ENCODE data around the gene INPP5A.
A peak's percentile ranks its signal among the peaks of the same experiment; 100 is the strongest.
"Not testable (repeated sequence)": the region's sequence is repeated elsewhere in the genome, so short reads cannot be mapped to it uniquely, and the experiment has no call there.

Gene INPP5A

DNA sequence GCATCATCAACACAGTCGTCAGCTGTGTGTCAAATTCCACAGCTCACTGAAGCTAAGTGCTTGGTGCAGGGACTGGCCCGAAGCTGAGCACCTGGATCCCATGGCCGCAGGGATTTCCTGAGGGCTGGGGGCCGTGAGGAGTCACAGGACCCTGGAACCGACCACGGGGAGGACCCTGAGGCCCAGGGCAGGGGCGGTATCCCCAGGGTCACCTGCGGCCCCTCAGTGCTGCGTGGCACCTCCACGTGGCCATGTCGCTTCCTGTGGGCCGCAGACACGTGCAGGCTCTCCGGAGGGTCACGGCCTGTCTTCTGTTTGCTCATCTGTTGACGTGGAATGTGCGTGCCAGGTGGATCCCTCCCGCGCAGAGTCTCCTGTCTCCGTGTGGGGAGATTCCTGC lies 194.9 kb downstream of the INPP5A start:
- DNase-seq = no peak

DNA sequence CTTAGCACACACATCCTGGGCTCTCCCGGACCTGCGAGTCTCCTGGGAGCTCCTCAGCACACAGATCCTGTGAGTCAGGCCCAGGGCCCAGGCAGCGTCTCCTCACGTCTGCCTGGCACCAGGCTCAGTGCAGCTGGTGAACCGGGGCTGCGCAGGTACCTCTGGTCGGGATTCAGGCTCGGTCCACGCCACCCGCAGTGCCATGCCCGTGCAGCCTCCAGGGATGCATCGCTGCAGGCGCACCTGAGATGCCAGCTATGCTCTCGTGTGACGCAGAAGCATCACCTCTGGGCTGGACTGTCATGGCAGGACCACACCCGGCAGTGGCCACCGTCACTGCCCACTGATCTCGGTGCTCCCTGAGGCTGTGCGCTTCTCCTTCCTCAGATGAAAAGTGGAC lies 196.3 kb downstream of the INPP5A start:
- no peak for DNase-seq

DNA sequence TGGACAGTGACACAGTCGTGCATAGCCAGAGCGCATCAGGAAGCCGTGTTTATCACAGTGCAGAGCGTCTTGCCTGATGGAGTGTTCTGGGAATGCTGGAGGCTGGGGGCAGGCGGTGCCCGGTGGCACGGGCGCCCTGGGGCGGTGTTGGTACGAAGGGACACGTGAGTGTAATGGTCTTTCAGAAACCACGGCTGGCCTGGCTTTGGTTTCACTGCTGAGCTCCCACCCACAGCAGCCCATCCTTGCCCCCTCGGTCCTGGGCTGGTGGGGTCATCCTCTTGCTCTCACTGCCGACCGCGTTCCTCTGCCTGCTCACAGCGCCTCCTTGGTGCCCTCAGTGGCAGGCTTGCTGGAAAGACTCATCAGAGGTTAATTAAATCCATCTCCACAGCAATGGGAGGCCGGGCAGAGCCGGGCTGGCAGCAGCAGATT lies 197.8 kb downstream of the INPP5A start:
- DNase-seq = no peak

- DNase-seq = peak in 1 of 2 experiments; percentile 2
These were observed 198.4 kb downstream of the INPP5A start for GRCh38 chr10:132735923-132736391.

DNA sequence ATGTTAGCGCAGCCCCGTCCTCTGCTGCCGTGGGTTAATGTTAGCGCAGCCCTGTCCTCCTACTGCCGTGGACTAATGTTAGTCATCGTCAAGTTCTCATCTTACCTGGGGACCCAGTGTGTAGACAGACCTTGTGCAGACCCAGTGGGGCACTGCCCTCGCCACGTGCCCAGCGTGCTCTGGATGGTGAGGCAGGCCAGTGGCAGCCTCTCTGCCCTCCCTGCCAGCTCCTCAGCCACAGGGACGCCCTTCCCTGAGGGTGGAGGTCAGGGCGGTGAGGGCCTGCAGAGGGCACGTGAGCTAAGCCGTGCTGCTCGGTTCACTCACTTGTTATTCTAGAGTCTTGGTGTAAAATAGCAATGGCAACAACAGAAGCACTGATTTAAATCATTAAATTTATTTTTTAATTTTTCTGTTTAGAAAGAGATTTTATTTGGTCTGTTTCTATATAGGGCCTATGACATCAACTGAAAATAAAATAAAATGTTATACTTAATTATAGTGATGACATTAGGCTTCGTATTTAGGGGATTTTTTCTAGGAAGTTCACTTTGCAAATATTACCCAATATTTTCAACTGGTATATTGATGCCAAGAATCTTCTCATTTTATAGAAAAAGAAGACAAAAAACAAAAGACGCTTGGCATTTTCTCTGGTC lies 199.9 kb downstream of the INPP5A start:
- DNase-seq = no peak

GRCh38 chr10:132738454-132739224 lies 201.1 kb downstream of the INPP5A start:
- DNase-seq = no peak

- DNase-seq = peak in 1 of 2 experiments; percentile 14
These were observed 201.6 kb downstream of the INPP5A start for GRCh38 chr10:132739225-132739613.

GRCh38 chr10:132740588-132740987 lies 203.0 kb downstream of the INPP5A start:
- DNase-seq = no peak

DNA sequence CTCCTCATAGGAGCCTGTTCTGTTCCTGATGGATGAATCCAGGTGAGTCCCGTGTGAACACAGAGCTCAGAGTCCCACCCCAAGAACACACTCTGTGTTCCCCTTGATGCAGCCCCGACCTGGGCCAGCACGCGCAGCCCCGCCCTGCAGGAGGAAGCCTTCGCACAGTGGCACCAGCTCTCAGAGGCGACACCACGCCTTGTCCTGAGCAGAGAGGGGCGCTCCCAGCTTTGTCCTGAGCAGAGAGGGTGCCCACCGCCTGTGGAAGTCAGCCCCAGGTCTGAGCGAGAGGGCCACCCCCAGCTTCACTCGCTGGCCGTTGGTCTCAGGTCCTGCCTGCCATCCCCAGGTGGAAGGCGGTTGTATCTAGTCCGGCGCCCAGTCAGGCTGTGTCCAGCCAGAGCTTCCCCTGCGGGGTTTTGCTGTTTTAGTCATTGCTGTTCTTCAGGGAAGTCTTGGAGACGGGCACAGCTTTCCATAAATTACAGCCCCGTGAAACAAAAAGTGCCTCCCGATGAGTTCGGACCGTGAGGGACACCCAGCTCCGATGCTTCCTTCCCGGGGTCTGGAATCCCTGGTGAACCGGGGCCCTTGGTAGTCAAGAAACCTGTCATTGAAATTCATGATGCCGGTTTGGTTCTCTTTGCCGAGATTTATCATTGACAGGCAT lies 204.7 kb downstream of the INPP5A start:
- DNase-seq = no peak

DNA sequence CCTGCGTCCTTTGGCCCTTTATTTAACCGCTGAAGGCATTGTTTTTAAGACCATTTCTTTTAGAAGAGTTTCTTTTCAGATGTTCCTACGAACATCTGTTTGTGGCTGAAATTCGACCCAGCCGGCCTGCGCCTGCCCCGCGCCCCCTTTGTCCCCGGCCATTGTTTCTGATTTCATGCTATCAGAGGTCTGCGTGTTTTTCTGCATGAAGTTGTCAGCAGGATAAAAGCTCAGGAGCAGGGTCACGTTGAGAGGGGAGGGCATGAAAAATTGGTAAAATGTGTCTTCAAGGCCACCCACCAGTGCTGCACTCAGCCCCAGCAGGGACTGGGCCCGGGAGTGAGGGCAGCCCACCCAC lies 205.2 kb downstream of the INPP5A start:
- no peak for DNase-seq

GRCh38 chr10:132743196-132743924 lies 205.8 kb downstream of the INPP5A start:
- not testable (repeated sequence) for DNase-seq

GRCh38 chr10:132743925-132744490 lies 206.4 kb downstream of the INPP5A start:
- no peak for DNase-seq

DNA sequence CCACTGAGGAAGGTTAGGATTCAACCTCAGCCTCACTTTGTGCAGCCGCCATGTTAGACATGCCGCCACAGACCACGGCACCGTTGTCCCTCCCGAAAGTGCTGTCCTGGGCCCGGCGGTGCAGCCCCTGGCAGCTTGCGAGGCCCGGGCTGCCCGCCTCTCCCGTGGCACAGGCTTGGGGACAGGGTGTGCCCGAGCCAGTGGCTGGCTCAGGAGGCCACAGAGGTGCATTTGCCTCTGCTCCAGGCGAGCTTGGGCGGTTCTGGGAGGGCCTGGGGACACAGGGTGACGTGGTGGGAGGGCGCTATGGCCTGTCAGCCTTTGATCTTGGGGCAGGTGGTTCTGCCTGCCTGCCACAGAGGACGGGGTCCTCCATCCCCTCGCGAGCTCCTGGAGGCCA lies 207.3 kb downstream of the INPP5A start:
- DNase-seq = no peak

DNA sequence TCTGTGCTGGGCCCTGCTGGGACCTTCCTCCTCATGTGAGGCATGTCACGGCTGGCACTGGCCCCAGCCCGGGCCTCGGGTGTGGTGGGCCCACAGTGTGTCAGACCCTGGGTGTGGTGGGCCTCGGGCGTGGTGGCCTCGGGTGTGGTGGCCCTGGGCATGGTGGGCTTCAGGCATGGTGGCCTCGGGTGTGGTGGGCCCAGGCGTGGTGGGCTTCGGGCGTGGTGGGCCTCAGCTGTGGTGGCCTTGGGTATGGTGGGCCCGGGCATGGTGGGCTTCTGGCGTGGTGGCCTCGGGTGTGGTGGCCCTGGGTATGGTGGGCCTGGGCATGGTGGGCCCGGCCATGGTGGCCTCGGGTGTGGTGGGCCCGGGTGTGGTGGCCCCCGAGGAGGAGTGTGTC lies 207.9 kb downstream of the INPP5A start:
- no peak for DNase-seq

DNA sequence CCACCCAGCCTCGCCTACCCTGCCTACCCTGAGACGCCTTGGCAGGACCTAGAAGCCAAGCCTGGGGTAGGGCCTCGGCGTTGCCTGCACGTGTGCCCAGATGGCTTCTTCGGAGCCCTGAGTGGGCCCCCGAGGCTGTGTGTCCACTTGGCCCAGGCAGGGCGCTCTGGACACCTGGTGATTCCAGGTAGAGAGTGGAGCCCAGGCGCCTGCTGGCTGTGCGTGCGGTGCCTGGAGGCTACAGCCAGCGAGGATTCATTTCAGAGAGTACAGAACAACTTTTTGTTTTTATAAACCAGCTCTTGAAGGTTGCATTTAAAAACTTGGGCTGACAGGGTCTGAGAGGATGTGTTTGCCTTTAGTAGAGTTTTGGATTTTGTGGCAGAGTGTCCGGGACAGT lies 208.4 kb downstream of the INPP5A start:
- no peak for DNase-seq

DNA sequence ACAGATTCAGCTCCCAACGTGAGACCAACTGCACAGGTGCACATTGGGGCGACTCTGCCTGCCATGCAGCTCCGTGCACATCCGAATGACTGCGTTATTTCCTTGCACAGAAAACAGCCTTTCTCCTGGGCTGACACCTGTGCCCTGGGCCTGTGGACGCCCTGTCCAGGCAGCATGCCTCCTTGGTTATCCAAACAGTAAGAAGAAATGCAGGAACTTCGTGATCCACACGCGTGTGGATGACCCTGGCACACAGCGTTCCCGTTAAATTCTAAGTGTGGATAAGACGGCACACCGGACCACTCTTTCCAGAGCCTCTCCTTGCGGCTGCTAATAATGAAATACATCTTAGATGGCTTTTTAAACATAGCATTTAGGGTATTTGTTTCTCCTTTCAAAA lies 208.8 kb downstream of the INPP5A start:
- DNase-seq = no peak

- peak in 1 of 2 experiments; percentile 35 for DNase-seq
These were observed 209.4 kb downstream of the INPP5A start for GRCh38 chr10:132746801-132747625.

DNA sequence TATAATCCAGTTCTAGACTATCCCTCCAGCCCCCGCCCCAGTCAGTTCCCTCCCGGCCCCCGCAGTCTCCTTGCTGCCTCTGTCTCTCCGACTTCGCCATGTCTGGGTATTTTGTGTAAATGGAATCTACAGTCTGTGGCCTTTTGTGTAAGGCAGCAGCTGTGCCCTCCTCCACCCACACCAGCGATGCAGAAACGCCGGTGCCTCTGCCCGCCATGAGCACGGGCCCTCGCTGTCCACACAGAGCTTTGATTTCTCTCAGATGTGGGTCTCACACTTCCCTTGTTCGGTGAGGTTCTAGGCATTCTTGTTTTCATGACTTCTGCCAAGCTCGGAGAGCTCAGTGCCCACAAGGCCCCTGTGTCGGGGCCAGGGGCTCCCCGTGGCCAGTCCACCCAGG lies 210.5 kb downstream of the INPP5A start:
- no peak for DNase-seq

DNA sequence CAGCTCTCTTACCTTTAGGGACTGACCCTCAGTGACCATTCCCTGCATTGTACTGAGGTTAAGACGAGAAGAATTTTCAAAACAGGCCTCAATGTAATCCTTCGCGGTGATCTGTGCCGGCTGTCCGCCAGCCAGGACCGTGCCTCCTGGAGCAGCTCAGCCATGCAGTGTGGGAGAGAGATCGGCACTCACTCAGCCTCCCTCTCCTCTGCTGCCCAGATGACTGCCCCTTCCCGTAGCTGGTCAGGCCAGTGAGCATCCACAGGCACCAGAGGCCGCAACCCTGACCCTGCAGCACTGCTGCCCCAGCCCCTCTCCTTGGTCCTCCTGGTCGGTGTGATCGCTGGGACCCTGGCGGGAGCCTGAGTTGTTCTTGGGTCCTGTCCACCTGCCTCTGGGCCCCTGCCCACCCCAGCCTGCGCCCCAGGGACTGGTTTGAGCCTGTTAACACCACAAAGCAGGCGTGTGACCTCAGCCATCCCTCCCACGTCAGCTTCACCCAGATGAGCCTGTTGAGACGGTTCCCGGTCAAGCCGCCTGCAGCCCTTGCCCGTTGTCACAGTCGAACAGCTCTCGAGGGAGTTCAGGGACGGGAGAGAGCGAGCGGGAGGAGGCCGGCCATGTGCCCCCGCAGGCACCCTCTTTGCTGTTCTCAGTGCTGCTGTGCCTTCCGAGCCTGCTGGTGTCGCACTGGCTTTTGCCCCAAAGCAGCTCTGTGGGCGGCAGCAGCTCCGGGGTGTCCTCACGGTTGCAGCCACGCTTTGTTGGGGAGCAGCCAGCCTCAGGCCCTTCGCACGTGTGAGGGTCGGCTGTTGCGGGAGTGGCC lies 211.2 kb downstream of the INPP5A start:
- no peak for DNase-seq

DNA sequence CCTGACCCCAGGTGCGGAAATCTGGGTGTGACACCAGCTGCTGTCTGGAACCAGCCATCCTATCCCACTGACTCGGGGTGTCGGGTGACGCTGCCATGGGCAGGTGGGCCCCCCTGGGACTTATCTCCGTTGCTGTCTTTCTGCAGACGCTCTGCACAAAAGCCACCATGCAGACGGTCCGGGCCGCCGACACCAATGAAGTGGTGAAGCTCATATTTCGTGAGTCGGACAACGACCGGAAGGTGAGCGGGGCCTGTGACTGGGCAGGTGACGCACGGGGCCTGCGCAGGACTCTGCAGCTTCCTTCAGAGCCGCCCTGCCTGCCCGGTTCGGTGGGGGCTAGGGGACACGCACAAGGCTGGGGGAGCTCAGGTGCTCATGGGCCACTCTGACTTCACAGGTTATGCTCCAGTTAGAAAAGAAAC lies 211.8 kb downstream of the INPP5A start:
- DNase-seq = no peak

DNA sequence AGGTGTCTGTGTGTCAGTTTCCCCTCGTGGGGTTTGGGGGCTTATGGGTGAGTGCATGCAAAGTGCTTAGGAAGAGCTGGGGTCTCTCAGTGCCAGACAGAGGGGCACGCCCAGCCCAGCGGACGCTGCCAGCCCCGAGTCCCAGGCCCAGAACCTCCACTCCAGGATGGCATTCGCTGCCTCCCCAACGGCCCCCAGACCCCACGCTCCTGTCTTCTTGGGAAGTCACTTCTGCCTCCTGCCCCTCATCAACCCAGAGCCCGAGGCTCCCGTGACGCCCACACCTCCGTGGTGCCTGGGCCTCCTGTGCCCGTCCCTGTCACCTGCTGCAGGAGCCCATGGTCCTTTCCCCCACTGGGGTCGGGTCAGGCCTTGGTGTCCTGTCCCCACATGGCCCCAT lies 213.3 kb downstream of the INPP5A start:
- no peak for DNase-seq
